ENCODE data around the gene ABCG5. TPM values are rescaled to one million over a fixed set of nuclear protein-coding genes. Genes with fewer than 3 reads are reported as not detected.

ABCG5 gene
- total RNA-seq, 2 experiments from 2014 or later = not detected

DNA sequence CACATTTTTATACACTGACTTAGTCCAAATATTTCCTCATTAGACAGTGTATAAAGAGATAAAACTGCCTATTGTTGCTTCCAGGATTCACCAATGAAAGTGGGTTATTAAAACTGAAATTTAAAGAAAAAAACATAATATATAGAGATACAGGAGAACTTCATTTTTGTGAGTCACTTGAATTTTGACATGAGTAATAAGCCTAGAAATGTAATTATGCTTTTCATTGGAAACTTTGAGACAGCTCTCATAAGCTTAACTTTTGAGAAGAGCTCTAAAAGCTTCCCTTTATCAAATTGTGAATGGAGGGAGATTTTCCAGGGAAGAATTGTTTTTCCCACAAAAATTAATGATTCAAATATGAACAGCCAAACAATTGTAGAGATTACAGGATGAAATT is 50.7 kb downstream of the ABCG5 start:
- no peaks in the 10 kb centered on the region for H3K36me3 Mint-ChIP-seq (ENCODE audit: low read depth)
- H3K9me3 Mint-ChIP-seq = no peaks in the 10 kb centered on the region
- H3K27me3 Mint-ChIP-seq = no peaks in the 10 kb centered on the region
- CTCF ChIA-PET = no interaction called here
- H3K4me1 Mint-ChIP-seq = no peaks in the 10 kb centered on the region
- no peak overlapping the region for H3K27ac Mint-ChIP-seq
- H3K4me3 Mint-ChIP-seq = no peak overlapping the region
- POLR2A ChIA-PET = no interaction called here
- DNase-seq = no peak

GRCh38 chr2:43778233-43778632 is 60.4 kb downstream of the ABCG5 start:
- H3K27me3 Mint-ChIP-seq = no peaks in the 10 kb centered on the region
- POLR2A ChIA-PET = no interaction called here
- CTCF ChIA-PET = no interaction called here
- H3K4me3 Mint-ChIP-seq = no peak overlapping the region
- DNase-seq = no peak
- peaks cover 17% of the 10 kb centered on the region for H3K4me1 Mint-ChIP-seq
- no peak overlapping the region for H3K27ac Mint-ChIP-seq
- H3K36me3 Mint-ChIP-seq (ENCODE audit: low read depth) = no peaks in the 10 kb centered on the region
- H3K9me3 Mint-ChIP-seq = no peaks in the 10 kb centered on the region

- CTCF ChIA-PET = no interaction called here
- Mint-ChIP-seq H3K4me1 (peaks cover 18% of the 10 kb centered on the region), H3K27me3 (peaks cover under 1% of the 10 kb centered on the region), H3K27ac (no peak overlapping the region), H3K36me3 (ENCODE audit: low read depth) (no peaks in the 10 kb centered on the region), H3K4me3 (no peak overlapping the region), H3K9me3 (no peaks in the 10 kb centered on the region)
- no peak for DNase-seq
- POLR2A ChIA-PET = no interaction called here
Observed at GRCh38 chr2:43777306-43777926, 61.2 kb downstream of the ABCG5 start.

- Mint-ChIP-seq H3K27me3 (peaks cover 8% of the 10 kb centered on the region), H3K4me3 (no peak overlapping the region), H3K36me3 (ENCODE audit: low read depth) (no peaks in the 10 kb centered on the region), H3K4me1 (peaks cover 18% of the 10 kb centered on the region), H3K9me3 (no peaks in the 10 kb centered on the region), H3K27ac (no peak overlapping the region)
- ChIA-PET CTCF (no interaction called here), POLR2A (no interaction called here)
- no peak for DNase-seq
Observed at GRCh38 chr2:43776324-43776723, 62.3 kb downstream of the ABCG5 start.

GRCh38 chr2:43774617-43775016 is 64.0 kb downstream of the ABCG5 start:
- Mint-ChIP-seq H3K36me3 (ENCODE audit: low read depth) (no peaks in the 10 kb centered on the region), H3K4me3 (peak overlapping the region; percentile 89), H3K27me3 (peaks cover 8% of the 10 kb centered on the region), H3K27ac (no peak overlapping the region), H3K9me3 (no peaks in the 10 kb centered on the region), H3K4me1 (peaks cover 18% of the 10 kb centered on the region)
- ChIA-PET CTCF (no interaction called here), POLR2A (interaction anchor here (1.2 kb wide), 1 partner anchor 220 kb away, joined by 3 read pairs; no protein-coding TSS in a partner anchor)
- DNase-seq = no peak

GRCh38 chr2:43773876-43774613 is 64.6 kb downstream of the ABCG5 start, which contains the start of gene DYNC2LI1:
Gene DYNC2LI1 (plus strand): TSS chr2:43774039. CDS start chr2:43774139, 100 bp downstream.
- POLR2A ChIA-PET = interaction anchor here (1.2 kb wide), 1 partner anchor 221 kb away, joined by 3 read pairs; no protein-coding TSS in a partner anchor

DNA sequence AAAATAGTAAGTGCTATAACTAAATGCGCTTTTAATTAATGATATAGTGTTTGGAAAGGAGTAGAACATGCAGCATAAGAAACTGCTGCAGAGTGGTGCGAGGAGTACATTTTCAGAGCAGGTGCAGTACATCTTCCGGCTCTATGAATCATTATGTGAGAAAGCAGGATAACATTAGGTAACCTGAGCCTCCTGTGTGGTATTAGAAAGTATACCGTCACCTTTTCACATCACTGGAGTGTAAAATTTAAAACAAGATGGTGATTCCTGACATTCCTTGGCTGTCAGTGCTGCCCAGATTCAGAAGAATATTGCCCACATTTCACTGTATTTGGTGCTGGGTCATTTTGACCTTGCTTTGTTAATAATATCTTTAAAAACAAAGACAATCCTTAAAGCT is 72.6 kb downstream of the ABCG5 start:
- no peak for DNase-seq
- ChIA-PET CTCF (no interaction called here), POLR2A (no interaction called here)
- Mint-ChIP-seq H3K27ac (no peak overlapping the region), H3K27me3 (peaks cover 6% of the 10 kb centered on the region), H3K4me1 (peaks cover 7% of the 10 kb centered on the region), H3K4me3 (no peak overlapping the region), H3K36me3 (ENCODE audit: low read depth) (no peaks in the 10 kb centered on the region), H3K9me3 (no peaks in the 10 kb centered on the region)

More at GRCh38 chr2:43773876-43774613, 64.6 kb downstream of the ABCG5 start, which contains the start of gene DYNC2LI1:
- Mint-ChIP-seq H3K4me1 (peaks cover 18% of the 10 kb centered on the region), H3K4me3 (peak within 1 kb of the TSS; percentile 89), H3K27ac (peak within 1 kb of the TSS; percentile 4), H3K27me3 (peaks cover 8% of the 10 kb centered on the region), H3K9me3 (no peaks in the 10 kb centered on the region), H3K36me3 (ENCODE audit: low read depth) (no peaks in the 10 kb centered on the region)
- CTCF ChIA-PET = no interaction called here
- DNase-seq = peak; percentile 85

DNA sequence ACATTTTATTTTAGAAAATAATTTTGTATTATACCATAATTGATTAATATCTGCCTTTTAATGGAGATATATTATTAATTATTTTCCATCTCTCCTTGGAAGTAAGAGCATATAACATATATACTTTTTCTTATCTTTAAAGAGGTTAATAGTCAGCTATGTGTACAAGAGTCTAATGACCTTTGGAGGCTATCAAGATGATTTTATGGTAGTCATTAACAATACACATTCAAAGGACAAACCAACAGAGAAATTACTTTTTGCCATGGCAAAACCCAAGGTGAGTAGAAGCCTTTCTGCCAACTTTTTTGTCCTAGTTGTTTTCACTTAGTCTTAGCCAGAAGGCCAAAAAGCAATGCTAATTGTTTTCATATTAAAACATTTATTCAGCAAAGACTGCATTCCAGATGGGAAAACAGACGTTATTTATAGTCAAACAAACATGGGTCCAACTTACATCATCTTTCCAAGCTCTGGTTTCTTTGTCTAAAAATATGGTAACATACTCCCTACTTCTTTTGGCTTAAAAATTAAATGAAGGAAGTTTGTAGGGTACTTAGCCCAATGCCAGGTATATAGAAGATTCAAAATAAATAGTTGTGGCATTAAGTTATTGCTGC is 74.4 kb downstream of the ABCG5 start:
- Mint-ChIP-seq H3K4me3 (no peak overlapping the region), H3K4me1 (peaks cover 7% of the 10 kb centered on the region), H3K27me3 (peaks cover 6% of the 10 kb centered on the region), H3K9me3 (no peaks in the 10 kb centered on the region), H3K27ac (no peak overlapping the region), H3K36me3 (ENCODE audit: low read depth) (no peaks in the 10 kb centered on the region)
- ChIA-PET POLR2A (no interaction called here), CTCF (no interaction called here)
- no peak for DNase-seq

- Mint-ChIP-seq H3K36me3 (ENCODE audit: low read depth) (no peaks in the 10 kb centered on the region), H3K27ac (no peak overlapping the region), H3K4me1 (peaks cover 7% of the 10 kb centered on the region), H3K27me3 (peaks cover 6% of the 10 kb centered on the region), H3K9me3 (no peaks in the 10 kb centered on the region), H3K4me3 (no peak overlapping the region)
- DNase-seq = no peak
- CTCF ChIA-PET = no interaction called here
- POLR2A ChIA-PET = no interaction called here
Observed at GRCh38 chr2:43763091-43763490, 75.5 kb downstream of the ABCG5 start.

Other genes with a start within 250 kb of the ABCG5 start
- gene THADA, start 242.8 kb downstream of the ABCG5 start, total RNA-seq = 10 to 100 TPM; 21.6 to 25.8 TPM
- gene PLEKHH2, start 201.6 kb downstream of the ABCG5 start, total RNA-seq = under 1 TPM; 0.35 to 0.48 TPM
- gene C1GALT1C1L, start 162.4 kb downstream of the ABCG5 start, total RNA-seq = not detected
- gene DYNC2LI1, start 64.8 kb downstream of the ABCG5 start, total RNA-seq = 1 to 10 TPM; 4.9 to 6.9 TPM
- not detected for gene ABCG8, start 132 bp upstream of the ABCG5 start, total RNA-seq
- 10 to 100 TPM; 62.0 to 62.1 TPM for gene LRPPRC, start 157.2 kb upstream of the ABCG5 start, total RNA-seq